ENCODE results near the gene TRIM29. TPM values are rescaled to one million over a fixed set of nuclear protein-coding genes. Genes with fewer than 3 reads are reported as not detected.

Gene TRIM29
- polyA plus RNA-seq, 4 donors, result 0.90 to 5.0 (median 1.9) TPM

GRCh38 chr11:120124355-120124754 is 13.6 kb downstream of the TRIM29 start:
- DNase-seq (ENCODE audit: low read depth in 4 of 4, low spot score in 3 of 4), result no peak

- no peak for DNase-seq (ENCODE audit: low read depth in 4 of 4, low spot score in 3 of 4)
Measured at GRCh38 chr11:120123946-120124345, 14.0 kb downstream of the TRIM29 start.

- no peak for DNase-seq (ENCODE audit: low read depth in 4 of 4, low spot score in 3 of 4)
Measured at GRCh38 chr11:120122924-120123683, 14.8 kb downstream of the TRIM29 start.

- no peak for DNase-seq (ENCODE audit: low read depth in 4 of 4, low spot score in 3 of 4)
Measured at GRCh38 chr11:120121914-120122473, 15.9 kb downstream of the TRIM29 start.

- DNase-seq (ENCODE audit: low read depth in 4 of 4, low spot score in 3 of 4), result no peak
Measured at GRCh38 chr11:120121336-120121735, 16.6 kb downstream of the TRIM29 start.

GRCh38 chr11:120120805-120121335 is 17.0 kb downstream of the TRIM29 start:
- no peak for DNase-seq (ENCODE audit: low read depth in 4 of 4, low spot score in 3 of 4)

- no peak for DNase-seq (ENCODE audit: low read depth in 4 of 4, low spot score in 3 of 4)
Measured at GRCh38 chr11:120119121-120119520, 18.8 kb downstream of the TRIM29 start.

GRCh38 chr11:120117991-120118390 is 19.9 kb downstream of the TRIM29 start:
- DNase-seq (ENCODE audit: low read depth in 4 of 4, low spot score in 3 of 4), result no peak

- DNase-seq (ENCODE audit: low read depth in 4 of 4, low spot score in 3 of 4), result no peak
Measured at GRCh38 chr11:120116966-120117365, 20.9 kb downstream of the TRIM29 start.

GRCh38 chr11:120115272-120116000 is 22.5 kb downstream of the TRIM29 start:
- no peak for DNase-seq (ENCODE audit: low read depth in 4 of 4, low spot score in 3 of 4)

- DNase-seq (ENCODE audit: low read depth in 4 of 4, low spot score in 3 of 4), result no peak
Measured at GRCh38 chr11:120112174-120112796, 25.6 kb downstream of the TRIM29 start.

- DNase-seq (ENCODE audit: low read depth in 4 of 4, low spot score in 3 of 4), result no peak
Measured at GRCh38 chr11:120109531-120109930, 28.4 kb downstream of the TRIM29 start.

GRCh38 chr11:120108785-120109168 is 29.1 kb downstream of the TRIM29 start:
- no peak for DNase-seq (ENCODE audit: low read depth in 4 of 4, low spot score in 3 of 4)

- DNase-seq (ENCODE audit: low read depth in 4 of 4, low spot score in 3 of 4), result no peak
Measured at GRCh38 chr11:120108154-120108784, 29.6 kb downstream of the TRIM29 start.

GRCh38 chr11:120107692-120108091 is 30.2 kb downstream of the TRIM29 start:
- DNase-seq (ENCODE audit: low read depth in 4 of 4, low spot score in 3 of 4), result no peak

GRCh38 chr11:120106354-120107150 is 31.4 kb downstream of the TRIM29 start:
- no peak for DNase-seq (ENCODE audit: low read depth in 4 of 4, low spot score in 3 of 4)

GRCh38 chr11:120105576-120105975 is 32.3 kb downstream of the TRIM29 start:
- no peak for DNase-seq (ENCODE audit: low read depth in 4 of 4, low spot score in 3 of 4)

- DNase-seq (ENCODE audit: low read depth in 4 of 4, low spot score in 3 of 4), result no peak
Measured at GRCh38 chr11:120104041-120104565, 33.8 kb downstream of the TRIM29 start.

- no peak for DNase-seq (ENCODE audit: low read depth in 4 of 4, low spot score in 3 of 4)
Measured at GRCh38 chr11:120102864-120103122, 35.1 kb downstream of the TRIM29 start.

Measured in left renal pelvis (tissue), 4 donors.